SU-DHL-6 (cell line): ENCODE measurements around the gene SLC38A10.

Experiments used
- H2AFZ ChIP-seq: fragments of 200-600 bp; sonication (generic); 2 replicates; pipeline ENCODE4 v1.6.1; 2014; ENCODE audit warnings: low read depth, mild to moderate bottlenecking, moderate library complexity, mixed read lengths, antibody characterized with exemption, low read length; ENCODE audit not compliant: severe bottlenecking
- H3F3A ChIP-seq: fragments of 200-600 bp; shearing (Covaris generic); 2 replicates; pipeline ENCODE4 v1.6.0; 2016; ENCODE audit warnings: antibody characterized with exemption, mild to moderate bottlenecking; ENCODE audit not compliant: insufficient read depth
- H3K27ac ChIP-seq: fragments of 200-600 bp; sonication (generic); 2 replicates; pipeline ENCODE4 v1.5.1; 2016; ENCODE audit warnings: low read depth, mild to moderate bottlenecking, low read length, moderate library complexity, mixed read lengths
- H3K27me3 ChIP-seq: fragments of 200-600 bp; sonication (generic), shearing (Covaris generic); 2 replicates; pipeline ENCODE4 v1.6.0; 2014; ENCODE audit warnings: mild to moderate bottlenecking, low read length
- H3K36me3 ChIP-seq: fragments of 200-600 bp; sonication (generic); 2 replicates; pipeline ENCODE4 v1.6.1; 2014; ENCODE audit warnings: mild to moderate bottlenecking, low read length, mixed read lengths
- H3K4me2 ChIP-seq: fragments of 300-600, 200-600 bp; shearing (Covaris generic), sonication (generic); 2 replicates; pipeline ENCODE4 v1.6.0; 2014; ENCODE audit warnings: low read length, low read depth, mild to moderate bottlenecking; ENCODE audit not compliant: poor library complexity, severe bottlenecking
- H3K4me3 ChIP-seq: fragments of 200-600 bp; sonication (generic); 2 replicates; pipeline ENCODE4 v1.5.1; 2014; ENCODE audit warnings: antibody characterized with exemption, low read length, mild to moderate bottlenecking, mixed read lengths; ENCODE audit not compliant: insufficient read depth, poor library complexity, severe bottlenecking
- H3K79me2 ChIP-seq: fragments of 200-600 bp; sonication (generic); 2 replicates; pipeline ENCODE4 v1.6.1; 2014; ENCODE audit warnings: mild to moderate bottlenecking, low read length, moderate library complexity; ENCODE audit not compliant: insufficient read depth
- H3K9ac ChIP-seq: fragments of 200-600 bp; sonication (generic); 2 replicates; pipeline ENCODE4 v1.7.0; 2014; ENCODE audit warnings: mild to moderate bottlenecking, low read length
- H3K9me2 ChIP-seq: fragments of 200-600 bp; sonication (generic); replicated peaks from 2 replicates; pipeline ENCODE4 v1.6.1; 2014; ENCODE audit warnings: low read length; ENCODE audit not compliant: insufficient read depth
- H3K9me3 ChIP-seq: fragments of 200-600 bp; sonication (generic); 2 replicates; pipeline ENCODE4 v1.6.1; 2014; ENCODE audit warnings: low read length, mixed read lengths; ENCODE audit not compliant: insufficient read depth
- H4K20me1 ChIP-seq: fragments of 200-600 bp; sonication (generic); 2 replicates; pipeline ENCODE4 v1.6.1; 2014; ENCODE audit warnings: low read depth, mild to moderate bottlenecking, antibody characterized with exemption, low read length, moderate library complexity, mixed read lengths
- CTCF ChIP-seq: fragments of 200-600 bp; sonication (generic); IDR thresholded peaks from one replicate; pipeline ENCODE4 v1.5.1; 2017; ENCODE audit warnings: antibody characterized with exemption, mild to moderate bottlenecking, low read length, moderate library complexity; ENCODE audit not compliant: insufficient read depth, poor library complexity, severe bottlenecking
- EZH2phosphoT487 ChIP-seq: fragments of 200-600 bp; sonication (generic), shearing (Covaris generic); conservative IDR thresholded peaks from 2 replicates; pipeline ENCODE4 v1.6.1; 2018; ENCODE audit warnings: mild to moderate bottlenecking, antibody characterized with exemption, low read length, moderate library complexity, mixed read lengths

The SLC38A10 gene

GRCh38 chr17:81223762-81224130 is 71.4 kb downstream of the SLC38A10 start:
- H3F3A ChIP-seq = 0 out of 2 replicates have a peak, but pooled peaks cover 3% of the 10 kb centered on the region
- H3K27me3 ChIP-seq = no peaks in the 10 kb centered on the region
- H2AFZ ChIP-seq = peak overlapping the region; percentile 98
- H3K9me2 ChIP-seq = no peaks in the 10 kb centered on the region
- H3K4me3 ChIP-seq = peak overlapping the region; percentile 1
- H3K9ac ChIP-seq = peak overlapping the region; percentile 35; the same call in 1 of the 2 replicates
- peaks cover 3% of the 10 kb centered on the region; the same call in 1 of the 2 replicates for H3K79me2 ChIP-seq
- H3K36me3 ChIP-seq = no peaks in the 10 kb centered on the region
- TF ChIP-seq CTCF (no peak), EZH2phosphoT487 (no peak)
- no peaks in the 10 kb centered on the region for H4K20me1 ChIP-seq
- H3K9me3 ChIP-seq = no peaks in the 10 kb centered on the region
- peak overlapping the region; percentile 48 for H3K4me2 ChIP-seq
- H3K27ac ChIP-seq = no peak overlapping the region

- Histone ChIP-seq H4K20me1 (no peaks in the 10 kb centered on the region), H3F3A (0 out of 2 replicates have a peak, but pooled peaks cover 3% of the 10 kb centered on the region), H3K79me2 (peaks cover 3% of the 10 kb centered on the region; the same call in 1 of the 2 replicates), H3K27me3 (no peaks in the 10 kb centered on the region), H3K9me3 (no peaks in the 10 kb centered on the region), H3K27ac (no peak within 1 kb of the TSS), H3K4me2 (peak within 1 kb of the TSS; percentile 65), H3K36me3 (no peaks in the 10 kb centered on the region), H3K4me3 (peak within 1 kb of the TSS; percentile 81), H3K9me2 (no peaks in the 10 kb centered on the region), H2AFZ (peak within 1 kb of the TSS; percentile 98), H3K9ac (peak within 1 kb of the TSS; percentile 82)
- no peak for TF ChIP-seq EZH2phosphoT487
- TF ChIP-seq CTCF = no peak
Observed at GRCh38 chr17:81222906-81223761, 72.0 kb downstream of the SLC38A10 start, which contains the start of gene CEP131. Gene CEP131 (minus strand): TSS chr17:81222965. CDS start chr17:81220056, 2,909 bp downstream.

- peak overlapping the region; percentile 81 for H3K4me3 ChIP-seq
- H4K20me1 ChIP-seq = no peaks in the 10 kb centered on the region
- H3K36me3 ChIP-seq = no peaks in the 10 kb centered on the region
- TF ChIP-seq EZH2phosphoT487 = no peak
- no peak for TF ChIP-seq CTCF
- H3F3A ChIP-seq = 0 out of 2 replicates have a peak, but pooled peaks cover 3% of the 10 kb centered on the region
- H2AFZ ChIP-seq = peak overlapping the region; percentile 93
- H3K27ac ChIP-seq = no peak overlapping the region
- no peaks in the 10 kb centered on the region for H3K27me3 ChIP-seq
- H3K9me2 ChIP-seq = no peaks in the 10 kb centered on the region
- no peaks in the 10 kb centered on the region for H3K9me3 ChIP-seq
- H3K79me2 ChIP-seq = peaks cover 3% of the 10 kb centered on the region; the same call in 1 of the 2 replicates
- peak overlapping the region; percentile 65 for H3K4me2 ChIP-seq
- peak overlapping the region; percentile 82 for H3K9ac ChIP-seq
Observed at GRCh38 chr17:81222620-81222905, 72.5 kb downstream of the SLC38A10 start.
